Measurements from ENCODE around the gene ST6GALNAC6. TPM values are rescaled to one million over a fixed set of nuclear protein-coding genes. Genes with fewer than 3 reads are reported as not detected.
A peak's percentile ranks its signal among the peaks of the same experiment; 100 is the strongest.

Gene ST6GALNAC6
- total and polyA plus RNA-seq, 2 experiments from 2014 or later, result 53.0 to 73.4 TPM

- no peak for DNase-seq (ENCODE audit: low read depth in 1 of 2, low spot score in 1 of 2)
- no peaks in the 10 kb centered on the region for H3K36me3 ChIP-seq
- no peak for TF ChIP-seq CTCF (IDR thresholded peaks at IDR 0.05; ENCODE audit: low read depth, low read length)
- H3K4me1 ChIP-seq (ENCODE audit: low read depth), result peaks cover 25% of the 10 kb centered on the region
- no peak overlapping the region for H3K27ac ChIP-seq
- no peaks in the 10 kb centered on the region for H3K27me3 ChIP-seq
- H3K9me3 ChIP-seq (ENCODE audit: low read depth), result no peaks in the 10 kb centered on the region
- H3K4me3 ChIP-seq, result no peak overlapping the region
These were observed 49.0 kb downstream of the ST6GALNAC6 start for GRCh38 chr9:127850286-127850830.

DNA sequence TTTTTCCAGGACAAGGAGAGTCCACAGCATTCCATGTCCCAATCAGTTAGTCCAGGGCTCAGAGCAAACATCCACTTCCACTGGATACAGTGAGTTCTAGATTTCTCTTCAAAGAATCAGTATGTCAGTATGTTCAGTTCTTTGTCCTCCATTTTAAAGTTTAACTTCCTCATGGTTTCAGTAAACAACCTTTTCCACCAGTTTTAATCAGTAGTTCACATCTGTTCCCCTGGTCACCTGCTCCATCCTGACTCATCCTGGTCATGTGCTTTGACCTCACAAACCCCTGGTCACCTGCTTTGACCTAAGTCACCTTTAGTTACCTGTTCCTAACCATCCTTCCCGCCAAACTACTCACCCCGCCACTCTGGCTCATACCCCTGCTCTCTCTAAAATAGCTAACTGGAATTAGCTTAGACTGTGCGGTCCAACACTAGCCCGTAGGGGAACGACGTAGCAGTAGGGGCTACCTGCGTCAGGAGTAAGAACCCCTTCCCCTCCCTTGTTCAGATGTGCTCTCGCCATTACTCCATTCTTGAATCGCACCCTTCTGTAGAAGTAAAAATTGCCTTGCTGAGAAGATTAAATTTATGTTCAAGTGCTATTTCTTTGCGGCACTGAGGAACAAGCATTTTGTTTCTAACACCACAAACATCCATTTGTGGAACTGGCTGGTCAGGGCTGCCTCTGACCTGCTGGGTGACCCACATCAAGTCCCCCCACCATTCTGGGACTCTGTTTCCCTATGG lies 50.5 kb downstream of the ST6GALNAC6 start:
- Histone ChIP-seq H3K9me3 (ENCODE audit: low read depth) (no peaks in the 10 kb centered on the region), H3K27ac (no peak overlapping the region), H3K27me3 (no peaks in the 10 kb centered on the region), H3K4me3 (no peak overlapping the region), H3K36me3 (no peaks in the 10 kb centered on the region), H3K4me1 (ENCODE audit: low read depth) (peaks cover 21% of the 10 kb centered on the region)
- no peak for TF ChIP-seq CTCF (IDR thresholded peaks at IDR 0.05; ENCODE audit: low read depth, low read length)
- no peak for DNase-seq (ENCODE audit: low read depth in 1 of 2, low spot score in 1 of 2)

GRCh38 chr9:127847833-127848755 lies 51.3 kb downstream of the ST6GALNAC6 start:
- Histone ChIP-seq H3K27ac (no peak overlapping the region), H3K36me3 (no peaks in the 10 kb centered on the region), H3K27me3 (no peaks in the 10 kb centered on the region), H3K4me1 (ENCODE audit: low read depth) (peaks cover 12% of the 10 kb centered on the region), H3K9me3 (ENCODE audit: low read depth) (no peaks in the 10 kb centered on the region), H3K4me3 (no peak overlapping the region)
- TF ChIP-seq CTCF (IDR thresholded peaks at IDR 0.05; ENCODE audit: low read depth, low read length), result no peak
- DNase-seq (ENCODE audit: low read depth in 1 of 2, low spot score in 1 of 2), result no peak

- H3K4me1 ChIP-seq (ENCODE audit: low read depth), result peaks cover 12% of the 10 kb centered on the region
- H3K36me3 ChIP-seq, result no peaks in the 10 kb centered on the region
These were observed 52.3 kb downstream of the ST6GALNAC6 start for GRCh38 chr9:127847178-127847510.

More at GRCh38 chr9:127847178-127847510, 52.3 kb downstream of the ST6GALNAC6 start:
- no peak for TF ChIP-seq CTCF (IDR thresholded peaks at IDR 0.05; ENCODE audit: low read depth, low read length)
- Histone ChIP-seq H3K9me3 (ENCODE audit: low read depth) (no peaks in the 10 kb centered on the region), H3K27ac (peak overlapping the region; percentile 35), H3K27me3 (no peaks in the 10 kb centered on the region), H3K4me3 (no peak overlapping the region)
- DNase-seq (ENCODE audit: low read depth in 1 of 2, low spot score in 1 of 2), result peak in 1 of 2 donors; percentile 57
